NCI-H128 (cell line): ENCODE results near the gene ST8SIA4.
A peak's percentile ranks its signal among the peaks of the same experiment; 100 is the strongest.
"Not testable (repeated sequence)": the region's sequence is repeated elsewhere in the genome, so short reads cannot be mapped to it uniquely, and the experiment has no call there.

ENCODE experiments used
- DNase-seq: peaks from one replicate; lab custom pipeline; 2025; ENCODE audit not compliant: unreplicated experiment; lab: John Stamatoyannopoulos, UW

Gene ST8SIA4

GRCh38 chr5:100789694-100790093 is 113.4 kb downstream of the ST8SIA4 start:
- no peak for DNase-seq

GRCh38 chr5:100788417-100788816 is 114.7 kb downstream of the ST8SIA4 start:
- no peak for DNase-seq

- DNase-seq = no peak
Observed at GRCh38 chr5:100787648-100788047, 115.4 kb downstream of the ST8SIA4 start.

GRCh38 chr5:100785536-100785935 is 117.5 kb downstream of the ST8SIA4 start:
- DNase-seq = not testable (repeated sequence)

- DNase-seq = no peak
Observed at GRCh38 chr5:100780376-100780870, 122.7 kb downstream of the ST8SIA4 start.

GRCh38 chr5:100779669-100780375 is 123.3 kb downstream of the ST8SIA4 start:
- no peak for DNase-seq

GRCh38 chr5:100777680-100778300 is 125.3 kb downstream of the ST8SIA4 start:
- no peak for DNase-seq

- no peak for DNase-seq
Observed at GRCh38 chr5:100775533-100775855, 127.6 kb downstream of the ST8SIA4 start.

GRCh38 chr5:100772548-100772947 is 130.5 kb downstream of the ST8SIA4 start:
- peak; percentile 16 for DNase-seq

GRCh38 chr5:100772006-100772405 is 131.1 kb downstream of the ST8SIA4 start:
- peak; percentile 4 for DNase-seq

- DNase-seq = no peak
Observed at GRCh38 chr5:100771181-100771580, 131.9 kb downstream of the ST8SIA4 start.

GRCh38 chr5:100768221-100768620 is 134.9 kb downstream of the ST8SIA4 start:
- DNase-seq = no peak

GRCh38 chr5:100762995-100763394 is 140.1 kb downstream of the ST8SIA4 start:
- no peak for DNase-seq

GRCh38 chr5:100762108-100762507 is 141.0 kb downstream of the ST8SIA4 start:
- DNase-seq = no peak

GRCh38 chr5:100761192-100761591 is 141.9 kb downstream of the ST8SIA4 start:
- no peak for DNase-seq

- peak; percentile 25 for DNase-seq
Observed at GRCh38 chr5:100760688-100761087, 142.4 kb downstream of the ST8SIA4 start.

GRCh38 chr5:100758780-100759179 is 144.3 kb downstream of the ST8SIA4 start:
- no peak for DNase-seq

GRCh38 chr5:100758306-100758705 is 144.8 kb downstream of the ST8SIA4 start:
- DNase-seq = no peak

GRCh38 chr5:100757618-100758017 is 145.5 kb downstream of the ST8SIA4 start:
- no peak for DNase-seq
